Nucleus accumbens (tissue), 56 donors: ENCODE results near the gene DHCR24.

ENCODE experiments used
- DNase-seq, 56 donors: peaks; one replicate each; lab custom pipeline; 2025; lab: John Stamatoyannopoulos, UW

The DHCR24 gene

GRCh38 chr1:54806931-54807611, 79.9 kb downstream of the DHCR24 start:
- DNase-seq: no peak

- peak in 11 of 56 donors; percentile 9 to 39 (median 32) for DNase-seq
Measured at GRCh38 chr1:54805981-54806381, 81.0 kb downstream of the DHCR24 start.

DNA sequence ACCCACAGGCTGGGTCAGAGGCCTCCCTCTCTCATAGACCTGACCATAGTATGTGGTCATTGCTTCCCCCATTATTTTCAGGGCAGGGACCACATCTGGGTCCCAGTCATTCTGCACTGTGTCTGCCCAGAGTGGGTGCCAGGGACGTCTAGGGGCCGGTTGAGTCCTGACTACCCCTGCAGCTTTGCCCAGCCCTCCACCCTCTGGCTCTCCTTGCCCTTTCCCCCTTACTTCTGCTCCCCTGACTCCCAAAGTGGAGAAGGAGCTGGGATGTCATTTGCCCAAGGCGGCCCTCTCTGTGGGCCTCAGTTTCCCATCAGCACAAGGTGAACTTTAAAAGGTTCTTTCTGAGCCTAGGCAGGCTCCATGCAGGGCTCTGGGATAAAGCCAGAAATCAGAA, 81.5 kb downstream of the DHCR24 start:
- DNase-seq: no peak

GRCh38 chr1:54804471-54805132, 82.4 kb downstream of the DHCR24 start:
- no peak for DNase-seq

- DNase-seq: no peak
Measured at GRCh38 chr1:54803761-54804470, 83.1 kb downstream of the DHCR24 start.

GRCh38 chr1:54800899-54801759, 85.9 kb downstream of the DHCR24 start, which contains the start of gene TTC22:
TSS of gene TTC22 (minus strand) at chr1:54801323. CDS start at chr1:54801163, 160 bp downstream.
- peak in 13 of 56 donors; percentile 9 to 52 (median 24) for DNase-seq

DNA sequence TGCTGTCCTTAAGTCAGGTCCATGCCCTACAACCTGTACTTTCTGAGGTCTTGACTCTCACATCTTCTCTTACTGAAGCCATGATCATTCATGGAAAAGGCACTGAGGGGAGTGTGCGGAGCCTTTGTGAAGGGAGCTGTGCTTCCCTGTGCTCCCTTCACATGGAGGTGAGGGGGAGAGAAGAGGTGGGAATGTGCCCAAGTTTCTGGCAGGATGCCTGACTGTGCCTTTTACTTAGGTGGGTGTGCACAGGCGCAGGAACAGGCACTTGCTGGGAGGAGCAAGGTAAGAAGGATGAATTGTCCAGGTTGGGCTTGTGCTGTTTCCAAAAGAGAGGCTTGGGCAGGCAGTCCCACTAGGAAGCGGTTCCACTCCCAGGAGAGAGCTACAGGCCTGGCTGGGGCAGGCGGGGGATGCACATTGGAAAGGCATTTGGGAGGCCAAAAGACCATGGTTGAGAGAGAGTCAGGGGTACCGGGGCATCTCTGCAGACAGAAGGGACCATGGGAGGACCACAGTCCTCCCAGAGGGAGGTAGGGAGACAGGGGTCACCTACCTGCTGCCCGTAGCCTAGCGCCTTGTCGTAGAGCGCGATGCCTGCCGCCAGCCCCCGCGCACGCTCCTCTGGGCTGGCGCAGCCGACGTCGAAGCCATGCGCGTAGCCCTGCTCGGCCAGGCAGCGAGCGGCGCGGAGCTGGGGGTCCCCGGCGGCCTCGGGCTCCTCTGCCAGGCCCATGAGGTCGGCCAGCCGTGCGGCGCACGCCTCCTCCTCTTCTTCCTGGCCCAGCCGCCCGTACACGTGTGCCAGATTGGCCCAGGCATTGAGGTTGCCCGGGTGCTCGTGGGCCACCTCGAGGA, 86.7 kb downstream of the DHCR24 start:
- peak in 30 of 56 donors; percentile 12 to 83 (median 51) for DNase-seq
